HG03439 (cell line): ENCODE data around the gene COL4A2.
A peak's percentile ranks its signal among the peaks of the same experiment; 100 is the strongest.
"Not testable (repeated sequence)": the region's sequence is repeated elsewhere in the genome, so short reads cannot be mapped to it uniquely, and the experiment has no call there.

ENCODE experiments used
- ATAC-seq: cut with Tn5 transposase; IDR thresholded peaks from one replicate; pipeline ENCODE4 v1.9.1; 2021; ENCODE audit warnings: mild to moderate bottlenecking, moderate library complexity; ENCODE audit not compliant: unreplicated experiment

The COL4A2 gene

GRCh38 chr13:110374431-110375370, 67.6 kb downstream of the COL4A2 start:
- no peak for ATAC-seq

GRCh38 chr13:110376120-110376519, 69.0 kb downstream of the COL4A2 start:
- no peak for ATAC-seq

- ATAC-seq = no peak
Observed at GRCh38 chr13:110377178-110377825, 70.2 kb downstream of the COL4A2 start.

- ATAC-seq = no peak
Observed at GRCh38 chr13:110377826-110378201, 70.7 kb downstream of the COL4A2 start.

GRCh38 chr13:110379358-110379757, 72.3 kb downstream of the COL4A2 start:
- no peak for ATAC-seq

GRCh38 chr13:110379905-110380341, 72.8 kb downstream of the COL4A2 start:
- no peak for ATAC-seq

GRCh38 chr13:110380359-110381028, 73.4 kb downstream of the COL4A2 start:
- no peak for ATAC-seq

GRCh38 chr13:110381029-110381360, 73.9 kb downstream of the COL4A2 start:
- ATAC-seq = no peak

GRCh38 chr13:110382229-110382628, 75.1 kb downstream of the COL4A2 start:
- ATAC-seq = no peak

- no peak for ATAC-seq
Observed at GRCh38 chr13:110382830-110383229, 75.7 kb downstream of the COL4A2 start.

- ATAC-seq = peak; percentile 80
Observed at GRCh38 chr13:110387451-110388107, 80.5 kb downstream of the COL4A2 start.

GRCh38 chr13:110388108-110388943, 81.2 kb downstream of the COL4A2 start:
- ATAC-seq = no peak

- no peak for ATAC-seq
Observed at GRCh38 chr13:110390567-110390966, 83.5 kb downstream of the COL4A2 start.

GRCh38 chr13:110391273-110391672, 84.2 kb downstream of the COL4A2 start:
- no peak for ATAC-seq

- ATAC-seq = no peak
Observed at GRCh38 chr13:110392510-110393240, 85.6 kb downstream of the COL4A2 start.

GRCh38 chr13:110393761-110394160, 86.7 kb downstream of the COL4A2 start:
- ATAC-seq = no peak

GRCh38 chr13:110394371-110394841, 87.3 kb downstream of the COL4A2 start:
- no peak for ATAC-seq

GRCh38 chr13:110395616-110396015, 88.5 kb downstream of the COL4A2 start:
- not testable (repeated sequence) for ATAC-seq

- ATAC-seq = no peak
Observed at GRCh38 chr13:110396476-110396875, 89.4 kb downstream of the COL4A2 start.
